Progenitor cell of endocrine pancreas (in vitro differentiated cells): ENCODE measurements around the gene SOX8. TPM values are rescaled to one million over a fixed set of nuclear protein-coding genes. Genes with fewer than 3 reads are reported as not detected.
"Not testable (repeated sequence)": the region's sequence is repeated elsewhere in the genome, so short reads cannot be mapped to it uniquely, and the experiment has no call there.

Source experiments
- DNase-seq: peaks from one replicate; pipeline ENCODE4 v3.0.0; 2021; ENCODE audit warnings: low spot score; ENCODE audit not compliant: unreplicated experiment
- H3K27ac Mint-ChIP-seq: 2 replicates; pipeline ENCODE4 v1.8.0; 2021; ENCODE audit warnings: mild to moderate bottlenecking, moderate library complexity, mixed read lengths
- H3K27me3 Mint-ChIP-seq: 2 replicates; pipeline ENCODE4 v1.8.0; 2021; ENCODE audit warnings: mixed read lengths
- H3K36me3 Mint-ChIP-seq: 2 replicates; pipeline ENCODE4 v1.8.0; 2022; ENCODE audit warnings: mixed read lengths; ENCODE audit not compliant: insufficient read depth
- H3K4me1 Mint-ChIP-seq: 2 replicates; pipeline ENCODE4 v1.8.0; 2021; ENCODE audit warnings: low read depth, mixed read lengths
- H3K4me3 Mint-ChIP-seq: 2 replicates; pipeline ENCODE4 v1.8.0; 2021; ENCODE audit warnings: low read depth, mild to moderate bottlenecking, moderate library complexity, mixed read lengths
- H3K9me3 Mint-ChIP-seq: 2 replicates; pipeline ENCODE4 v1.8.0; 2021; ENCODE audit warnings: low read depth, mixed read lengths
- CTCF ChIP-seq: fragments of 200-600 bp; sonication (generic); IDR thresholded peaks from one replicate; pipeline ENCODE4 v1.5.0; 2021; ENCODE audit warnings: antibody characterized with exemption, mild to moderate bottlenecking; ENCODE audit not compliant: unreplicated experiment
- total RNA-seq: library from RNA; stranded (reverse); gene quantifications from 2 replicates; pipeline ENCODE4 v1.2.1, GENCODE V29; 2021

The SOX8 gene
- total RNA-seq, 1 donor from 2014 or later, result 6.7 TPM

GRCh38 chr16:1020091-1020399 lies 38.5 kb downstream of the SOX8 start:
- no peak for DNase-seq
- no peaks in the 10 kb centered on the region for H3K9me3 Mint-ChIP-seq
- no peak for TF ChIP-seq CTCF
- peaks cover 21% of the 10 kb centered on the region for H3K27me3 Mint-ChIP-seq
- H3K4me3 Mint-ChIP-seq, result no peak overlapping the region
- H3K36me3 Mint-ChIP-seq, result no peaks in the 10 kb centered on the region
- peaks cover 2% of the 10 kb centered on the region for H3K4me1 Mint-ChIP-seq
- H3K27ac Mint-ChIP-seq, result no peak overlapping the region

GRCh38 chr16:1020591-1020990 lies 39.0 kb downstream of the SOX8 start:
- peaks cover 2% of the 10 kb centered on the region for H3K4me1 Mint-ChIP-seq
- H3K27me3 Mint-ChIP-seq, result peaks cover 22% of the 10 kb centered on the region
- no peak for TF ChIP-seq CTCF
- no peaks in the 10 kb centered on the region for H3K36me3 Mint-ChIP-seq
- H3K4me3 Mint-ChIP-seq, result no peak overlapping the region
- H3K27ac Mint-ChIP-seq, result no peak overlapping the region
- DNase-seq, result no peak
- H3K9me3 Mint-ChIP-seq, result no peaks in the 10 kb centered on the region

DNA sequence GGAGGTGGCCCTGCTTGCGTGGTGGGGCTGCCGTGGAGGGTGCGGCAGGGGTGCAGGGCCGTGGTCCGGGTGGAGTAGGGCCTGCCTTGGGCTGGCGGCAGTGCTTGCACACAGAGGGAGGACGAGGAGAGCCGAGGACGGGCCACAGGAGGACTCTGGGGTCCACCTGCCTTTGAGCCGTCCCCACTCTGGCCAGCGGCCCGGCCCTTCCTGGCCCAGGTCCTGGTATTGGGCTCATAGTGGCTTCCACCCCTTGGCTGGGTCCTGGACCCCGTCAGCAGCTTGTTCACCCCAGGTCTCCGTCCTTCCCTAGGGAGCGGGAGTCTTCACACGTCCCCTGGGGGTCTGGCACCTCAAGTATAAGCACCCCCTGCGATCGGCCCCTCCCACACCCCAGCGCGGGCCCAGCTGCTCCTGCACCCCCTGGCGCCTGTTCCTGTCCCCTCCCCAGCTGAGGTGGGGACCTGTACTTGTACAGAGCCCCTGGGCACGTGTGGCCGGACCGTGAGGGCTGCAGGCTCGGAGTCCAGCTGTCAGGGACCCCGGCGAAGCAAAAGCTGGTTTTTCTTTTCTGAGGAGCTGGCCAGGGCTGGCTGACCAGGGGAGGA lies 40.1 kb downstream of the SOX8 start:
- Mint-ChIP-seq H3K9me3 (no peaks in the 10 kb centered on the region), H3K4me1 (peaks cover 2% of the 10 kb centered on the region), H3K4me3 (no peak overlapping the region), H3K27me3 (peaks cover 28% of the 10 kb centered on the region), H3K27ac (no peak overlapping the region), H3K36me3 (no peaks in the 10 kb centered on the region)
- no peak for TF ChIP-seq CTCF
- DNase-seq, result no peak

GRCh38 chr16:1022466-1022865 lies 40.9 kb downstream of the SOX8 start:
- H3K27ac Mint-ChIP-seq, result no peak overlapping the region
- no peak for DNase-seq
- peaks cover 26% of the 10 kb centered on the region for H3K27me3 Mint-ChIP-seq
- no peak for TF ChIP-seq CTCF
- H3K4me1 Mint-ChIP-seq, result peaks cover 2% of the 10 kb centered on the region
- H3K4me3 Mint-ChIP-seq, result no peak overlapping the region
- H3K9me3 Mint-ChIP-seq, result no peaks in the 10 kb centered on the region
- no peaks in the 10 kb centered on the region for H3K36me3 Mint-ChIP-seq

- TF ChIP-seq CTCF, result no peak
- peaks cover 15% of the 10 kb centered on the region for H3K27me3 Mint-ChIP-seq
- no peak overlapping the region for H3K27ac Mint-ChIP-seq
- H3K4me3 Mint-ChIP-seq, result no peak overlapping the region
- no peaks in the 10 kb centered on the region for H3K36me3 Mint-ChIP-seq
- DNase-seq, result no peak
- H3K9me3 Mint-ChIP-seq, result no peaks in the 10 kb centered on the region
- H3K4me1 Mint-ChIP-seq, result no peaks in the 10 kb centered on the region
Measured at GRCh38 chr16:1024138-1024537, 42.6 kb downstream of the SOX8 start.

- H3K36me3 Mint-ChIP-seq, H3K4me3 Mint-ChIP-seq, H3K27me3 Mint-ChIP-seq, H3K9me3 Mint-ChIP-seq, H3K27ac Mint-ChIP-seq, H3K4me1 Mint-ChIP-seq, DNase-seq: not testable (repeated sequence)
Measured at GRCh38 chr16:1025183-1025809, 43.7 kb downstream of the SOX8 start.
